Keratinocyte (primary cell): Measurements from ENCODE around the gene EFR3B. TPM values are rescaled to one million over a fixed set of nuclear protein-coding genes. Genes with fewer than 3 reads are reported as not detected.

Experiments
- DNase-seq: peaks from one replicate; pipeline ENCODE4 v3.0.0-alpha.2; 2011; ENCODE audit warnings: low read depth, missing footprints, low spot score
- FAIRE-seq: peaks from 2 replicates; lab custom pipeline; 2011; peaks lifted over from hg19 to GRCh38; lab: Jason Lieb, UNC
- H2AFZ ChIP-seq: 2 replicates; pipeline ENCODE4 v1.6.0; 2012; ENCODE audit warnings: low read length, control low read depth, inconsistent platforms; ENCODE audit not compliant: control insufficient read depth
- H3K27ac ChIP-seq: 2 replicates; pipeline ENCODE4 v1.5.1; 2011; ENCODE audit warnings: low read length; ENCODE audit not compliant: control insufficient read depth, insufficient read depth
- H3K27me3 ChIP-seq: 3 replicates; pipeline ENCODE4 v1.6.0; 2011; ENCODE audit warnings: low read length; ENCODE audit not compliant: control insufficient read depth, insufficient read depth; ENCODE audit errors: extremely low read depth
- H3K36me3 ChIP-seq, 2 experiments: 2 replicates in 1 of 2; 3 replicates in 1 of 2; pipeline ENCODE4 v1.5.1; 2011; ENCODE audit warnings: low read length in 2 of 2, mild to moderate bottlenecking in 1 of 2; ENCODE audit not compliant: control insufficient read depth in 2 of 2, insufficient read depth in 2 of 2; ENCODE audit errors: extremely low read depth in 1 of 2
- H3K4me1 ChIP-seq: 3 replicates; pipeline ENCODE4 v1.5.1; 2011; ENCODE audit warnings: low read length; ENCODE audit not compliant: control insufficient read depth, insufficient read depth; ENCODE audit errors: extremely low read depth
- H3K4me2 ChIP-seq: 3 replicates; pipeline ENCODE4 v1.6.0; 2011; ENCODE audit warnings: low read depth, low read length; ENCODE audit not compliant: control insufficient read depth, insufficient read depth; ENCODE audit errors: extremely low read depth
- H3K4me3 ChIP-seq, 3 experiments: fragments of 200-600 bp in 1 of 3; sonication (generic) in 1 of 3; 2 replicates in 2 of 3; 3 replicates in 1 of 3; pipeline ENCODE4 v1.5.1; 2011 to 2016; ENCODE audit warnings: low read length in 3 of 3, mild to moderate bottlenecking in 3 of 3, control low read depth in 2 of 3, inconsistent platforms in 1 of 3, low read depth in 1 of 3, mixed read lengths in 1 of 3, mixed run types in 1 of 3, moderate library complexity in 1 of 3; ENCODE audit not compliant: control insufficient read depth in 2 of 3, insufficient read depth in 2 of 3; ENCODE audit errors: extremely low read depth in 1 of 3
- H3K79me2 ChIP-seq: 2 replicates; pipeline ENCODE4 v1.6.0; 2012; ENCODE audit warnings: low read length; ENCODE audit not compliant: control insufficient read depth, insufficient read depth
- H3K9ac ChIP-seq: 3 replicates; pipeline ENCODE4 v1.6.0; 2011; ENCODE audit warnings: low read length; ENCODE audit not compliant: control insufficient read depth, insufficient read depth; ENCODE audit errors: extremely low read depth
- H3K9me1 ChIP-seq: 3 replicates; pipeline ENCODE4 v1.6.0; 2011; ENCODE audit warnings: low read length; ENCODE audit not compliant: control insufficient read depth, insufficient read depth; ENCODE audit errors: extremely low read depth
- H3K9me3 ChIP-seq: 2 replicates; pipeline ENCODE4 v1.5.1; 2012; ENCODE audit warnings: low read depth, low read length; ENCODE audit not compliant: control insufficient read depth
- H4K20me1 ChIP-seq: 3 replicates; pipeline ENCODE4 v1.6.0; 2011; ENCODE audit warnings: low read length; ENCODE audit not compliant: control insufficient read depth, insufficient read depth; ENCODE audit errors: extremely low read depth
- EZH2 ChIP-seq: IDR thresholded peaks from one replicate; pipeline ENCODE4 v1.6.1; 2012; ENCODE audit warnings: inconsistent platforms, mild to moderate bottlenecking, low read length, moderate library complexity
- dilution Hi-C: fragments of 300-500 bp; cut with MboI; formaldehyde crosslinking; loops from one replicate; pipeline ENCODE4 v1.7.0; 2020; ENCODE audit warnings: low sequenced_read_pairs; ENCODE audit not compliant: extremely low pct_ligation_motif_present
- polyA plus RNA-seq, 5 experiments: library from polyadenylated mRNA; depleted of rRNA in 3 of 5; stranded (reverse) in 3 of 5; stranded (forward) in 1 of 5; unstranded in 1 of 5; fragments of >200 nt; gene quantifications; 1 replicate in 1 of 5; 2 replicates in 3 of 5; 3 replicates in 1 of 5; pipeline versions ENCODE4 v1.2.1 to v1.2.3, GENCODE V29; 2011 to 2012; ENCODE audit warnings: missing spikeins in 2 of 5, low read depth in 1 of 5, low replicate concordance in 1 of 5
- TF ChIP-seq, protein P1 (sequence below), 3 experiments: IDR thresholded peaks in 1 of 3; conservative IDR thresholded peaks in 1 of 3; optimal IDR thresholded peaks in 1 of 3; 2 replicates in 2 of 3; 3 replicates in 1 of 3; pipeline versions ENCODE3 to v1.5.1; 2011; ENCODE audit warnings: low read length in 3 of 3, mild to moderate bottlenecking in 3 of 3, moderate library complexity in 2 of 3, control low read depth in 1 of 3, inconsistent platforms in 1 of 3; ENCODE audit not compliant: insufficient read depth in 2 of 3; ENCODE audit errors: extremely low read depth in 1 of 3

EFR3B gene
- polyA plus RNA-seq, 1 donor (not counting 4 experiments of a cell fraction or from before 2014, with no cell fraction given) = 0.09 TPM

DNA sequence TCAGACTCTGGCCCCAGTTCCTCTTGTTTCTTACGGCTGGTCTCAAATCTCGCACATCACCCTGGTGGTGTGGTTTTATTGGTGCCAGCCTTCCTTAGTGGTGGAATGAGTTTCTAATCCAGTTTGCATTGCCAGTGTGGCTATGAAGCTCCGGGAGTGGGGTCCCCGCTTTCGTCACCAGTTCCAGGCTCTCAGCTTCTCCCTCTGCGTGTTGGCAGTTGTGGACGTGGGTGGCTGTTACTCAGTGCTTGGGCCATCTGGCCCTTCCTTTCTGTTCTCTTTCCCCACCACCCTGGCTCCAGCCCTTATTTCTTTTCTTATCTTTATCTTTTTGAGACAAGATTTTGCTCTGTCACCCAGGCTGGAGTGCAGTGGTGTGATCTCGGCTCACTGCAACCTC is 30.1 kb downstream of the EFR3B start:
- H4K20me1 ChIP-seq = peaks cover 3% of the 10 kb centered on the region
- H3K4me2 ChIP-seq = no peak overlapping the region
- DNase-seq = no peak
- H3K9me3 ChIP-seq = no peaks in the 10 kb centered on the region
- dilution Hi-C loops = no loop called here
- H3K36me3 ChIP-seq = no peaks in the 10 kb centered on the region
- no peak for FAIRE-seq
- H3K27ac ChIP-seq = no peak overlapping the region
- H2AFZ ChIP-seq = no peak overlapping the region
- no peak for TF ChIP-seq EZH2
- TF ChIP-seq, protein P1, sequence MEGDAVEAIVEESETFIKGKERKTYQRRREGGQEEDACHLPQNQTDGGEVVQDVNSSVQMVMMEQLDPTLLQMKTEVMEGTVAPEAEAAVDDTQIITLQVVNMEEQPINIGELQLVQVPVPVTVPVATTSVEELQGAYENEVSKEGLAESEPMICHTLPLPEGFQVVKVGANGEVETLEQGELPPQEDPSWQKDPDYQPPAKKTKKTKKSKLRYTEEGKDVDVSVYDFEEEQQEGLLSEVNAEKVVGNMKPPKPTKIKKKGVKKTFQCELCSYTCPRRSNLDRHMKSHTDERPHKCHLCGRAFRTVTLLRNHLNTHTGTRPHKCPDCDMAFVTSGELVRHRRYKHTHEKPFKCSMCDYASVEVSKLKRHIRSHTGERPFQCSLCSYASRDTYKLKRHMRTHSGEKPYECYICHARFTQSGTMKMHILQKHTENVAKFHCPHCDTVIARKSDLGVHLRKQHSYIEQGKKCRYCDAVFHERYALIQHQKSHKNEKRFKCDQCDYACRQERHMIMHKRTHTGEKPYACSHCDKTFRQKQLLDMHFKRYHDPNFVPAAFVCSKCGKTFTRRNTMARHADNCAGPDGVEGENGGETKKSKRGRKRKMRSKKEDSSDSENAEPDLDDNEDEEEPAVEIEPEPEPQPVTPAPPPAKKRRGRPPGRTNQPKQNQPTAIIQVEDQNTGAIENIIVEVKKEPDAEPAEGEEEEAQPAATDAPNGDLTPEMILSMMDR (optimal IDR thresholded peaks at IDR 0.05 in 1 of 3, IDR thresholded peaks at IDR 0.05 in 1 of 3, conservative IDR thresholded peaks at IDR 0.05 in 1 of 3; ENCODE audit: extremely low read depth in 1 of 3, insufficient read depth in 2 of 3, low read length in 3 of 3) = no peak
- H3K4me3 ChIP-seq = no peak overlapping the region
- H3K79me2 ChIP-seq = no peaks in the 10 kb centered on the region
- no peaks in the 10 kb centered on the region for H3K9me1 ChIP-seq
- H3K9ac ChIP-seq = no peak overlapping the region
- no peaks in the 10 kb centered on the region for H3K4me1 ChIP-seq
- peaks cover 41% of the 10 kb centered on the region for H3K27me3 ChIP-seq

GRCh38 chr2:25072606-25073005 is 30.7 kb downstream of the EFR3B start:
- no peaks in the 10 kb centered on the region for H3K9me3 ChIP-seq
- H2AFZ ChIP-seq = no peak overlapping the region
- dilution Hi-C loops = no loop called here
- no peaks in the 10 kb centered on the region for H3K4me1 ChIP-seq
- TF ChIP-seq EZH2 = no peak
- TF ChIP-seq, protein P1 (optimal IDR thresholded peaks at IDR 0.05 in 1 of 3, IDR thresholded peaks at IDR 0.05 in 1 of 3, conservative IDR thresholded peaks at IDR 0.05 in 1 of 3; ENCODE audit: extremely low read depth in 1 of 3, insufficient read depth in 2 of 3, low read length in 3 of 3) = no peak
- no peaks in the 10 kb centered on the region for H3K36me3 ChIP-seq
- no peak overlapping the region for H3K4me2 ChIP-seq
- H3K4me3 ChIP-seq = no peak overlapping the region
- DNase-seq = no peak
- no peaks in the 10 kb centered on the region for H3K9me1 ChIP-seq
- H3K27ac ChIP-seq = no peak overlapping the region
- H4K20me1 ChIP-seq = peaks cover 3% of the 10 kb centered on the region
- H3K27me3 ChIP-seq = peaks cover 46% of the 10 kb centered on the region
- H3K9ac ChIP-seq = no peak overlapping the region
- H3K79me2 ChIP-seq = no peaks in the 10 kb centered on the region
- no peak for FAIRE-seq
